ENCODE data around the gene SAMD4A.
"Not testable (repeated sequence)": the region's sequence is repeated elsewhere in the genome, so short reads cannot be mapped to it uniquely, and the experiment has no call there.

DNA sequence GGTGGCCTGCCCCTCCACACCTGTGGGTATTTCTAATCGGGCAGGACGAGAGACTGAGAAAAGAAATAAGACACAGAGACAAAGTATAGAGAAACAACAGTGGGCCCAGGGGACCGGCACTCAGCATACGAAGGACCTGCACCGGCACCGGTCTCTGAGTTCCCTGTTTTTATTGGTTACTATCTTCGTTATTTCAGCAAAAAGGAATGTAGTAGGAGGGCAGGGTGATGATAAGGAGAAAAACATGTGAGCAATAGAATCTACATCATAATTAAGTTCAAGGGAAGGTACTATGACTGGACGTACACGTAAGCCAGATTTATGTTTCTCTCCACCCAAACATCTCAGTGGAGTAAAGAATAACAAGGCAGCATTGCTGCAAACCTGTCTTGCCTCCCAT is 185.7 kb downstream of the SAMD4A start:
- TF ChIP-seq POLR2AphosphoS5 (IDR thresholded peaks at IDR 0.05; ENCODE audit: low read depth); GABPA (IDR thresholded peaks at IDR 0.05; ENCODE audit: low read depth); SPI1 (IDR thresholded peaks at IDR 0.05; ENCODE audit: borderline replicate concordance, low read depth): not testable (repeated sequence)
- TF ChIP-seq, protein P1, sequence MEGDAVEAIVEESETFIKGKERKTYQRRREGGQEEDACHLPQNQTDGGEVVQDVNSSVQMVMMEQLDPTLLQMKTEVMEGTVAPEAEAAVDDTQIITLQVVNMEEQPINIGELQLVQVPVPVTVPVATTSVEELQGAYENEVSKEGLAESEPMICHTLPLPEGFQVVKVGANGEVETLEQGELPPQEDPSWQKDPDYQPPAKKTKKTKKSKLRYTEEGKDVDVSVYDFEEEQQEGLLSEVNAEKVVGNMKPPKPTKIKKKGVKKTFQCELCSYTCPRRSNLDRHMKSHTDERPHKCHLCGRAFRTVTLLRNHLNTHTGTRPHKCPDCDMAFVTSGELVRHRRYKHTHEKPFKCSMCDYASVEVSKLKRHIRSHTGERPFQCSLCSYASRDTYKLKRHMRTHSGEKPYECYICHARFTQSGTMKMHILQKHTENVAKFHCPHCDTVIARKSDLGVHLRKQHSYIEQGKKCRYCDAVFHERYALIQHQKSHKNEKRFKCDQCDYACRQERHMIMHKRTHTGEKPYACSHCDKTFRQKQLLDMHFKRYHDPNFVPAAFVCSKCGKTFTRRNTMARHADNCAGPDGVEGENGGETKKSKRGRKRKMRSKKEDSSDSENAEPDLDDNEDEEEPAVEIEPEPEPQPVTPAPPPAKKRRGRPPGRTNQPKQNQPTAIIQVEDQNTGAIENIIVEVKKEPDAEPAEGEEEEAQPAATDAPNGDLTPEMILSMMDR (IDR thresholded peaks at IDR 0.05; ENCODE audit: insufficient read depth, low read length): not testable (repeated sequence)
- TF ChIP-seq, protein P2, sequence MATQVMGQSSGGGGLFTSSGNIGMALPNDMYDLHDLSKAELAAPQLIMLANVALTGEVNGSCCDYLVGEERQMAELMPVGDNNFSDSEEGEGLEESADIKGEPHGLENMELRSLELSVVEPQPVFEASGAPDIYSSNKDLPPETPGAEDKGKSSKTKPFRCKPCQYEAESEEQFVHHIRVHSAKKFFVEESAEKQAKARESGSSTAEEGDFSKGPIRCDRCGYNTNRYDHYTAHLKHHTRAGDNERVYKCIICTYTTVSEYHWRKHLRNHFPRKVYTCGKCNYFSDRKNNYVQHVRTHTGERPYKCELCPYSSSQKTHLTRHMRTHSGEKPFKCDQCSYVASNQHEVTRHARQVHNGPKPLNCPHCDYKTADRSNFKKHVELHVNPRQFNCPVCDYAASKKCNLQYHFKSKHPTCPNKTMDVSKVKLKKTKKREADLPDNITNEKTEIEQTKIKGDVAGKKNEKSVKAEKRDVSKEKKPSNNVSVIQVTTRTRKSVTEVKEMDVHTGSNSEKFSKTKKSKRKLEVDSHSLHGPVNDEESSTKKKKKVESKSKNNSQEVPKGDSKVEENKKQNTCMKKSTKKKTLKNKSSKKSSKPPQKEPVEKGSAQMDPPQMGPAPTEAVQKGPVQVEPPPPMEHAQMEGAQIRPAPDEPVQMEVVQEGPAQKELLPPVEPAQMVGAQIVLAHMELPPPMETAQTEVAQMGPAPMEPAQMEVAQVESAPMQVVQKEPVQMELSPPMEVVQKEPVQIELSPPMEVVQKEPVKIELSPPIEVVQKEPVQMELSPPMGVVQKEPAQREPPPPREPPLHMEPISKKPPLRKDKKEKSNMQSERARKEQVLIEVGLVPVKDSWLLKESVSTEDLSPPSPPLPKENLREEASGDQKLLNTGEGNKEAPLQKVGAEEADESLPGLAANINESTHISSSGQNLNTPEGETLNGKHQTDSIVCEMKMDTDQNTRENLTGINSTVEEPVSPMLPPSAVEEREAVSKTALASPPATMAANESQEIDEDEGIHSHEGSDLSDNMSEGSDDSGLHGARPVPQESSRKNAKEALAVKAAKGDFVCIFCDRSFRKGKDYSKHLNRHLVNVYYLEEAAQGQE (IDR thresholded peaks at IDR 0.05; ENCODE audit: insufficient replicate concordance, low read depth): not testable (repeated sequence)

Data from HL-60 (cell line).